HEK293 (cell line): ENCODE results near the gene NRROS.

Experiments
- CTCF ChIP-seq: fragments of 450-650 bp; formaldehyde crosslinking; IDR thresholded peaks from 2 replicates; pipeline ENCODE4 v1.5.1; 2016; ENCODE audit warnings: missing biosample characterization, missing genetic modification characterization
- EGR2 ChIP-seq: fragments of 450-650 bp; formaldehyde crosslinking; IDR thresholded peaks from 2 replicates; pipeline ENCODE4 v1.5.1; 2016; ENCODE audit warnings: low read depth, missing biosample characterization, missing genetic modification characterization
- REST ChIP-seq: fragments of 450-650 bp; formaldehyde crosslinking; IDR thresholded peaks from 2 replicates; pipeline ENCODE4 v1.5.1; 2016; ENCODE audit warnings: missing biosample characterization, missing genetic modification characterization
- YY1 ChIP-seq: fragments of 450-650 bp; formaldehyde crosslinking; IDR thresholded peaks from 2 replicates; pipeline ENCODE4 v1.5.1; 2018; ENCODE audit warnings: missing biosample characterization, missing genetic modification characterization
- ZBTB8A ChIP-seq: fragments of 450-650 bp; formaldehyde crosslinking; IDR thresholded peaks from 2 replicates; pipeline ENCODE4 v1.5.1; 2016; ENCODE audit warnings: missing biosample characterization, missing genetic modification characterization
- ZNF274 ChIP-seq, 2 experiments: fragments of 200-500 bp in 1 of 2; fragments of 450-650 bp in 1 of 2; sonication (Bioruptor generic) in 1 of 2; formaldehyde crosslinking in 1 of 2; IDR thresholded peaks; 2 replicates each; pipeline versions ENCODE4 v1.5.1 to v1.6.1; 2014 to 2016; ENCODE audit warnings: borderline replicate concordance in 1 of 2, inconsistent platforms in 1 of 2, low read length in 1 of 2, missing biosample characterization in 1 of 2, missing genetic modification characterization in 1 of 2
- ZNF394 ChIP-seq: fragments of 450-650 bp; formaldehyde crosslinking; IDR thresholded peaks from 2 replicates; pipeline ENCODE4 v1.5.1; 2016; ENCODE audit warnings: missing biosample characterization, missing genetic modification characterization, mild to moderate bottlenecking, moderate library complexity, borderline replicate concordance
- ZNF513 ChIP-seq: fragments of 450-650 bp; IDR thresholded peaks from 2 replicates; pipeline ENCODE4 v1.5.1; 2018; ENCODE audit warnings: missing biosample characterization, missing genetic modification characterization
- ZNF654 ChIP-seq: fragments of 450-650 bp; formaldehyde crosslinking; IDR thresholded peaks from 2 replicates; pipeline ENCODE4 v1.5.1; 2016; ENCODE audit warnings: low read depth, missing biosample characterization, missing genetic modification characterization
- TF ChIP-seq, protein P1 (sequence below): fragments of 450-650 bp; formaldehyde crosslinking; IDR thresholded peaks from 2 replicates; pipeline ENCODE4 v1.5.1; 2017; ENCODE audit warnings: missing biosample characterization, missing genetic modification characterization

- TF ChIP-seq CTCF (no peak), ZNF274 (IDR thresholded peaks at IDR 0.05; ENCODE audit: low read length) (no peak), ZNF274 (tag by site-specific recombination; IDR thresholded peaks at IDR 0.05; ENCODE audit: borderline replicate concordance) (no peak), ZNF394 (tag by site-specific recombination) (no peak), ZNF654 (no peak), YY1 (tag by site-specific recombination) (no peak), REST (tag by site-specific recombination) (no peak), ZNF513 (tag by site-specific recombination) (no peak), EGR2 (tag by site-specific recombination) (no peak), ZBTB8A (tag by site-specific recombination) (no peak)
- TF ChIP-seq, protein P1, sequence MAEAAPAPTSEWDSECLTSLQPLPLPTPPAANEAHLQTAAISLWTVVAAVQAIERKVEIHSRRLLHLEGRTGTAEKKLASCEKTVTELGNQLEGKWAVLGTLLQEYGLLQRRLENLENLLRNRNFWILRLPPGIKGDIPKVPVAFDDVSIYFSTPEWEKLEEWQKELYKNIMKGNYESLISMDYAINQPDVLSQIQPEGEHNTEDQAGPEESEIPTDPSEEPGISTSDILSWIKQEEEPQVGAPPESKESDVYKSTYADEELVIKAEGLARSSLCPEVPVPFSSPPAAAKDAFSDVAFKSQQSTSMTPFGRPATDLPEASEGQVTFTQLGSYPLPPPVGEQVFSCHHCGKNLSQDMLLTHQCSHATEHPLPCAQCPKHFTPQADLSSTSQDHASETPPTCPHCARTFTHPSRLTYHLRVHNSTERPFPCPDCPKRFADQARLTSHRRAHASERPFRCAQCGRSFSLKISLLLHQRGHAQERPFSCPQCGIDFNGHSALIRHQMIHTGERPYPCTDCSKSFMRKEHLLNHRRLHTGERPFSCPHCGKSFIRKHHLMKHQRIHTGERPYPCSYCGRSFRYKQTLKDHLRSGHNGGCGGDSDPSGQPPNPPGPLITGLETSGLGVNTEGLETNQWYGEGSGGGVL: no peak
These were observed 14.6 kb upstream of the NRROS start for GRCh38 chr3:196624907-196625306.
